CD8-positive, alpha-beta memory T cell (primary cell): Measurements from ENCODE around the gene USH2A. TPM values are rescaled to one million over a fixed set of nuclear protein-coding genes. Genes with fewer than 3 reads are reported as not detected.

ENCODE experiments used
- CTCF ChIA-PET: fragments of 350-600 bp; sonication (Branson Sonifier 250); formaldehyde crosslinking; loops from one replicate; lab custom pipeline; 2021; ENCODE audit warnings: antibody characterized with exemption; lab: Charles Lee
- POLR2A ChIA-PET: fragments of 350-600 bp; sonication (Branson Sonifier 250); formaldehyde crosslinking; loops from one replicate; lab custom pipeline; 2021; ENCODE audit warnings: antibody characterized with exemption; lab: Charles Lee
- DNase-seq, 5 donors: peaks; one replicate each; pipeline versions ENCODE4 v3.0.0 to v3.0.0-alpha.2; 2020 to 2022; ENCODE audit warnings: mixed read lengths in 1 of 5
- H3K27ac ChIP-seq: one replicate; pipeline ENCODE4 v1.7.0; 2013; ENCODE audit warnings: low read depth, mild to moderate bottlenecking, low read length, moderate library complexity
- H3K27me3 ChIP-seq: 2 replicates; pipeline ENCODE4 v1.7.0; 2013; ENCODE audit warnings: low read length, mild to moderate bottlenecking; ENCODE audit not compliant: insufficient read depth, poor library complexity, severe bottlenecking
- H3K36me3 ChIP-seq: 2 replicates; pipeline ENCODE4 v1.7.0; 2013; ENCODE audit warnings: mild to moderate bottlenecking, low read length, moderate library complexity; ENCODE audit not compliant: insufficient read depth
- H3K4me1 ChIP-seq: 2 replicates; pipeline ENCODE4 v1.7.0; 2013; ENCODE audit warnings: mild to moderate bottlenecking, low read length, moderate library complexity; ENCODE audit not compliant: insufficient read depth
- H3K4me3 ChIP-seq: 2 replicates; pipeline ENCODE4 v1.7.0; 2013; ENCODE audit warnings: mild to moderate bottlenecking, low read length
- H3K9me3 ChIP-seq: 2 replicates; pipeline ENCODE4 v1.7.0; 2013; ENCODE audit warnings: mild to moderate bottlenecking, low read length
- H3K27ac Mint-ChIP-seq, 8 donors: one replicate each; pipeline ENCODE4 v1.8.0; 2020 to 2021; ENCODE audit warnings: mixed read lengths in 8 of 8, mild to moderate bottlenecking in 6 of 8, inconsistent platforms in 3 of 8, moderate library complexity in 3 of 8
- H3K27me3 Mint-ChIP-seq, 2 donors: one replicate each; pipeline ENCODE4 v1.8.0; 2020 to 2021; ENCODE audit warnings: mixed read lengths in 2 of 2, mild to moderate bottlenecking in 1 of 2, moderate library complexity in 1 of 2
- H3K36me3 Mint-ChIP-seq, 3 donors: one replicate each; pipeline ENCODE4 v1.8.0; 2020 to 2021; ENCODE audit warnings: mixed read lengths in 3 of 3, inconsistent platforms in 1 of 3, mild to moderate bottlenecking in 1 of 3
- H3K4me1 Mint-ChIP-seq, 3 donors: one replicate each; pipeline ENCODE4 v1.8.0; 2020 to 2021; ENCODE audit warnings: mixed read lengths in 3 of 3, inconsistent platforms in 1 of 3, mild to moderate bottlenecking in 1 of 3
- H3K4me3 Mint-ChIP-seq, 7 donors: one replicate each; pipeline ENCODE4 v1.8.0; 2020 to 2021; ENCODE audit warnings: mixed read lengths in 7 of 7, mild to moderate bottlenecking in 6 of 7, moderate library complexity in 4 of 7, inconsistent platforms in 2 of 7
- H3K9me3 Mint-ChIP-seq, 5 donors: one replicate each; pipeline ENCODE4 v1.8.0; 2020 to 2022; ENCODE audit warnings: mixed read lengths in 5 of 5, mild to moderate bottlenecking in 3 of 5, moderate library complexity in 2 of 5, inconsistent platforms in 1 of 5
- polyA plus RNA-seq: library from polyadenylated mRNA; unstranded; fragments of 300-500 nt; fragmentation: Illumina TruSeq; gene quantifications from one replicate; pipeline ENCODE4 v1.2.3, GENCODE V29; 2021
- total RNA-seq, 2 experiments: library from RNA; stranded (reverse); gene quantifications; one replicate each; pipeline ENCODE4 v1.2.3, GENCODE V29; 2021

The USH2A gene
- total and polyA plus RNA-seq, 3 experiments from 2014 or later = not detected

DNA sequence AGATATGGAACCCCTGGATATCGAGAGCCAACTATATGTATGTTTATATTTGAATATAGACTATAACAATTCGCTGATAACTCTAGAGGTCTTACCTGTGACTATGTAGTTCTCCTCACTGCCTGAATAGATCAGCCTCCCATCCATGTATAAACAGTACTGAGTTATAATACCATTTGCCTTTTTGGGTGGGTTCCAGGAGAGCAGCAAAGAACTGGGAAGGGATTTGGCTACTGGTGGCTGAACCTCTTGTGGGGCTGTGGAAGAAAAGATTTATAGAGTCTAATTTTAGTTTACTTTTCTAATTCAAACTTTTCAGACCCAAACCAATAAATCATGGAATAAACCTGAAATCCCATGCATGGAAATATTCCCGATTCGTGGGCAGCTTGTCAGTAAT is 376.9 kb downstream of the USH2A start:
- no peak for DNase-seq
- no peaks in the 10 kb centered on the region for H3K4me1 Mint-ChIP-seq
- H3K9me3 ChIP-seq = no peaks in the 10 kb centered on the region
- no peaks in the 10 kb centered on the region for H3K27me3 Mint-ChIP-seq
- ChIA-PET POLR2A (no interaction called here), CTCF (no interaction called here)
- H3K27ac Mint-ChIP-seq = no peak overlapping the region
- H3K36me3 ChIP-seq = no peaks in the 10 kb centered on the region
- H3K36me3 Mint-ChIP-seq = no peaks in the 10 kb centered on the region
- no peaks in the 10 kb centered on the region for H3K27me3 ChIP-seq
- no peaks in the 10 kb centered on the region for H3K4me1 ChIP-seq
- H3K4me3 Mint-ChIP-seq = no peak overlapping the region
- peaks cover 5 to 30% (median 17%) of the 10 kb centered on the region in 5 donors for H3K9me3 Mint-ChIP-seq
- no peak overlapping the region for H3K4me3 ChIP-seq
- no peak overlapping the region for H3K27ac ChIP-seq

DNA sequence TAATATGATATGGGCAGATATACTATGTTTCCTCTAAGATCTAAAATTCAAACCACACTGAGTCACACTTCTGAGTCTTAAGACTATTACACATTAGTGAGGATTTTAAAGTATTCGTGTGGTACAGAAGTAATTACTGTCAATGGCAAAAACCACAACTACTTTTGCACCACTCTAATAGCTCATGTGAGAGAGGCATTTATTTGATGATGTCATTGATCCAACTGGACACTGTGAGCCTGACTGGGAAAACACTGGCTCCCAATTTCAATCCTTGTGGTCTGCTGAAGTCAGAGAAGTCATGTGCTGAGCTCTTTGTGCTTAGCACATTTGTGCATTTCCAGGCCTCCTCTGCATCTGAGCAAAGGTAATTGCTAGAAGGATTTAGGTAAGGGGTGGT is 377.8 kb downstream of the USH2A start:
- peaks cover 5 to 24% (median 13%) of the 10 kb centered on the region in 5 donors for H3K9me3 Mint-ChIP-seq
- Histone ChIP-seq H3K27ac (no peak overlapping the region), H3K4me3 (no peak overlapping the region), H3K9me3 (no peaks in the 10 kb centered on the region), H3K27me3 (no peaks in the 10 kb centered on the region), H3K36me3 (no peaks in the 10 kb centered on the region), H3K4me1 (no peaks in the 10 kb centered on the region)
- H3K36me3 Mint-ChIP-seq = no peaks in the 10 kb centered on the region
- ChIA-PET POLR2A (no interaction called here), CTCF (no interaction called here)
- no peaks in the 10 kb centered on the region for H3K27me3 Mint-ChIP-seq
- H3K4me3 Mint-ChIP-seq = no peak overlapping the region
- DNase-seq = no peak
- no peak overlapping the region for H3K27ac Mint-ChIP-seq
- no peaks in the 10 kb centered on the region for H3K4me1 Mint-ChIP-seq

DNA sequence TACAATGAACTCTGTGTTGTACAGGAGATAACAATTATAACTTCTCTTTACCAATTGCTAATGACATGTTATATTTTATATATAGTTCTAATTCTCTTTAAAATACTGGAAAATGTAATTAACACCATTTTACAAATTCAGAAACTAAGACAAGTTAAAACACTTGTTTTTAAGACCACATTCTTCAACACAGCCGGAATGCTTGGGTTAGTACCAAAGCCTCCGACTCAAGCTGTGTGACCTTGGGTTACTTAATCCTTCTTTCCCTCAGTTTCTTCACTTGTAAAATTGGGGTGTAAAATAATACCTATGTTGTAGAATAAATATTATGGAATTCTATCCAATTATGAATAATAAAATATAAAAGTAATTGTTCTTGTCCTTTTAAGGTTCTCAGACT is 378.7 kb downstream of the USH2A start:
- H3K9me3 Mint-ChIP-seq = peaks cover 5 to 23% (median 13%) of the 10 kb centered on the region in 5 donors
- no peak overlapping the region for H3K27ac Mint-ChIP-seq
- no peaks in the 10 kb centered on the region for H3K27me3 Mint-ChIP-seq
- Histone ChIP-seq H3K9me3 (no peaks in the 10 kb centered on the region), H3K36me3 (no peaks in the 10 kb centered on the region), H3K4me3 (no peak overlapping the region), H3K4me1 (no peaks in the 10 kb centered on the region), H3K27ac (no peak overlapping the region), H3K27me3 (no peaks in the 10 kb centered on the region)
- H3K4me3 Mint-ChIP-seq = no peak overlapping the region
- POLR2A ChIA-PET = no interaction called here
- no peaks in the 10 kb centered on the region for H3K4me1 Mint-ChIP-seq
- CTCF ChIA-PET = no interaction called here
- no peaks in the 10 kb centered on the region for H3K36me3 Mint-ChIP-seq
- no peak for DNase-seq

- ChIA-PET CTCF (no interaction called here), POLR2A (no interaction called here)
- no peak for DNase-seq
- Histone ChIP-seq H3K27ac (no peak overlapping the region), H3K36me3 (no peaks in the 10 kb centered on the region), H3K27me3 (no peaks in the 10 kb centered on the region), H3K4me3 (no peak overlapping the region), H3K9me3 (no peaks in the 10 kb centered on the region), H3K4me1 (no peaks in the 10 kb centered on the region)
- no peak overlapping the region for H3K27ac Mint-ChIP-seq
- peaks cover 6 to 43% (median 7%) of the 10 kb centered on the region in 5 donors for H3K9me3 Mint-ChIP-seq
- no peaks in the 10 kb centered on the region for H3K36me3 Mint-ChIP-seq
- H3K27me3 Mint-ChIP-seq = peaks cover 0 to 2% of the 10 kb centered on the region in 2 donors
- no peaks in the 10 kb centered on the region for H3K4me1 Mint-ChIP-seq
- H3K4me3 Mint-ChIP-seq = no peak overlapping the region
Measured at GRCh38 chr1:216034506-216034905, 388.7 kb downstream of the USH2A start.

- no peaks in the 10 kb centered on the region for H3K27me3 ChIP-seq
- ChIA-PET CTCF (no interaction called here), POLR2A (no interaction called here)
- Mint-ChIP-seq H3K9me3 (peaks cover 4 to 44% (median 7%) of the 10 kb centered on the region in 5 donors), H3K36me3 (no peaks in the 10 kb centered on the region), H3K27ac (no peak overlapping the region), H3K4me3 (no peak overlapping the region), H3K27me3 (peaks cover 0 to 2% of the 10 kb centered on the region in 2 donors), H3K4me1 (no peaks in the 10 kb centered on the region)
- DNase-seq = no peak
- H3K27ac ChIP-seq = no peak overlapping the region
- no peaks in the 10 kb centered on the region for H3K36me3 ChIP-seq
- no peaks in the 10 kb centered on the region for H3K4me1 ChIP-seq
- no peaks in the 10 kb centered on the region for H3K9me3 ChIP-seq
- H3K4me3 ChIP-seq = no peak overlapping the region
Measured at GRCh38 chr1:216032961-216033614, 390.2 kb downstream of the USH2A start.

DNA sequence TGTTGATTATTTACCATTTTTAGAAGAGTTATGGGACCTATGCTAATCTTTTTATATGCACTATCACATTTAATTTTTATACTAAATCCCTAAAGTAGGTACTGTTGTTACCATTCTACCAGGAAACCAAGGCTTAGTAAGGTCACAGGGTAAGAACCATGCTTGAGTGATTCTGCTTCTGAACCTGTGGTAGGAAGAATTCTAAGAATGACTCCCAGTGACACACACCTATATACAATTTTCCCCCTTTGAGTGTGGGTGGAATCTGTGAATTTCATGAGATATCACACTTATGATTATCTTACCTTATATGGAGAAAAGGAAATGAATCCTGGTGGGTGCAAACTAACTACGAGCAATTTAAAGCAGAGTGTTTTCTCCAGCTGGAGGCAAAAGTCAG is 391.0 kb downstream of the USH2A start:
- no peak overlapping the region for H3K4me3 Mint-ChIP-seq
- DNase-seq = no peak
- no peak overlapping the region for H3K4me3 ChIP-seq
- H3K4me1 ChIP-seq = no peaks in the 10 kb centered on the region
- no peak overlapping the region for H3K27ac ChIP-seq
- H3K27me3 Mint-ChIP-seq = no peaks in the 10 kb centered on the region
- H3K4me1 Mint-ChIP-seq = no peaks in the 10 kb centered on the region
- peaks cover 2 to 37% (median 4%) of the 10 kb centered on the region in 5 donors for H3K9me3 Mint-ChIP-seq
- H3K27ac Mint-ChIP-seq = no peak overlapping the region
- no peaks in the 10 kb centered on the region for H3K36me3 Mint-ChIP-seq
- ChIA-PET POLR2A (no interaction called here), CTCF (no interaction called here)
- no peaks in the 10 kb centered on the region for H3K27me3 ChIP-seq
- H3K9me3 ChIP-seq = no peaks in the 10 kb centered on the region
- no peaks in the 10 kb centered on the region for H3K36me3 ChIP-seq

DNA sequence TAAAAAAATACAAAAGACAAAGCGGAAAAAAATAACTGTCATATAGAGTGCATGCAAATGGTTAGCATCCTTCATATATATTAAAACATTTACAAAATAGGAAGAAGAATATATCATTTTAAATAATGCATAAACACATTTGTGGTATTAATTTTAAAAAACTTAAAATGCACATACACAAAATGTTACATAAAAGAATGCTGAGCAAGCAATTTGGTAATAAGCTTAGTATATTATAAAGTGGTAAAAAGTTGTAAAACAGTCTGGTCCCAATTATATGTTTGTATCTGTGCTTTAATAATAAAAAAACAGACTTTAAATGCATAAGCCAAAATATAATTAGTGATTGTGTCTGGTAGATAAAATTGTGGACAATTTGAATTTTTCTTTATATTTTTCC is 394.6 kb downstream of the USH2A start:
- H3K36me3 ChIP-seq = no peaks in the 10 kb centered on the region

GRCh38 chr1:216024546-216024945 is 398.7 kb downstream of the USH2A start:
- ChIA-PET POLR2A (no interaction called here), CTCF (no interaction called here)
- Histone ChIP-seq H3K27me3 (no peaks in the 10 kb centered on the region), H3K36me3 (no peaks in the 10 kb centered on the region), H3K4me1 (no peaks in the 10 kb centered on the region), H3K27ac (no peak overlapping the region), H3K9me3 (no peaks in the 10 kb centered on the region), H3K4me3 (no peak overlapping the region)
- Mint-ChIP-seq H3K27me3 (no peaks in the 10 kb centered on the region), H3K27ac (no peak overlapping the region), H3K4me1 (no peaks in the 10 kb centered on the region), H3K36me3 (peaks cover 0 to 2% (median 0%) of the 10 kb centered on the region in 3 donors), H3K4me3 (no peak overlapping the region), H3K9me3 (peaks cover 1 to 18% (median 10%) of the 10 kb centered on the region in 5 donors)
- no peak for DNase-seq

More for the DNA sequence above, 394.6 kb downstream of the USH2A start:
- Mint-ChIP-seq H3K27ac (no peak overlapping the region), H3K4me3 (no peak overlapping the region), H3K4me1 (no peaks in the 10 kb centered on the region), H3K9me3 (peaks cover 0 to 22% (median 3%) of the 10 kb centered on the region in 5 donors), H3K36me3 (no peaks in the 10 kb centered on the region), H3K27me3 (no peaks in the 10 kb centered on the region)
- Histone ChIP-seq H3K27me3 (no peaks in the 10 kb centered on the region), H3K4me3 (no peak overlapping the region), H3K27ac (no peak overlapping the region), H3K4me1 (no peaks in the 10 kb centered on the region), H3K9me3 (no peaks in the 10 kb centered on the region)
- POLR2A ChIA-PET = no interaction called here
- CTCF ChIA-PET = no interaction called here
- DNase-seq = no peak
